Measurements from ENCODE around the gene GCC2. TPM values are rescaled to one million over a fixed set of nuclear protein-coding genes. Genes with fewer than 3 reads are reported as not detected.

The GCC2 gene
- total and polyA plus RNA-seq, 2 experiments from 2014 or later, result 43.4 to 172 TPM

DNA sequence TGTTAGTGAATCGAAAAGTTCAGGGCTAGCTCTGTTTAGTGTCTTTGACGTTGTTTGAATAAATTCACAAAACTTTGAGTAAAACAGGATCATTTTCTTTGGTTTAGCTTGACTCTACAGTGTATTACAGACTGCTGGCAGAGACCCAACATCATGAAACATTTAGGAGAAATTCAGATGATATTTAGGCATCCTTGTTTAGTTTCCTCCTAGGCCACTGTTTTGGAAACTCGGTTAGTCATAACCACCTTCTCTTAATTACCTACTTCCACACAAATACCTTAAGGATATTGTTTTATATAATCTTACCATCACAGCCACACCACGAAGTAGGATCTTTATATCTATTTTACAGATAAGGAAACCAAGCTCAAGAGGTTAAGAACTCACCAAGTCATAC lies 93.1 kb downstream of the GCC2 start:
- Mint-ChIP-seq H3K36me3 (ENCODE audit: low read depth) (peaks cover 19% of the 10 kb centered on the region), H3K4me1 (peaks cover 12% of the 10 kb centered on the region; the same call in 2 of the 3 replicates), H3K27me3 (ENCODE audit: insufficient read depth, low read depth, poor library complexity) (no peaks in the 10 kb centered on the region), H3K4me3 (no peak overlapping the region), H3K27ac (no peak overlapping the region), H3K9me3 (peaks cover 10% of the 10 kb centered on the region; the same call in 2 of the 3 replicates)
- DNase-seq (ENCODE audit: low spot score) (no peak), ATAC-seq (no peak)
- Histone ChIP-seq H2AFZ (no peak overlapping the region), H3K27me3 (ENCODE audit: insufficient read depth) (no peaks in the 10 kb centered on the region), H3F3A (replicated peaks; ENCODE audit: low read depth) (no peaks in the 10 kb centered on the region), H3K9me2 (ENCODE audit: insufficient read depth) (no peaks in the 10 kb centered on the region), H4K20me1 (replicated peaks; ENCODE audit: insufficient read depth) (peaks cover 14% of the 10 kb centered on the region), H3K79me2 (replicated peaks; ENCODE audit: insufficient read depth) (peaks cover 84% of the 10 kb centered on the region), H3K4me1 (ENCODE audit: insufficient read depth) (no peaks in the 10 kb centered on the region), H3K4me2 (no peak overlapping the region), H3K36me3 (ENCODE audit: insufficient read depth) (no peaks in the 10 kb centered on the region), H3K27ac (ENCODE audit: low read depth) (no peak overlapping the region), H3K4me3 (no peak overlapping the region)
- TF ChIP-seq NANOG (IDR thresholded peaks at IDR 0.05; ENCODE audit: borderline replicate concordance) (no peak), ZNF331 (CRISPR knock-in tag; IDR thresholded peaks at IDR 0.05; ENCODE audit: low read depth) (no peak)
- TF ChIP-seq, protein P1, sequence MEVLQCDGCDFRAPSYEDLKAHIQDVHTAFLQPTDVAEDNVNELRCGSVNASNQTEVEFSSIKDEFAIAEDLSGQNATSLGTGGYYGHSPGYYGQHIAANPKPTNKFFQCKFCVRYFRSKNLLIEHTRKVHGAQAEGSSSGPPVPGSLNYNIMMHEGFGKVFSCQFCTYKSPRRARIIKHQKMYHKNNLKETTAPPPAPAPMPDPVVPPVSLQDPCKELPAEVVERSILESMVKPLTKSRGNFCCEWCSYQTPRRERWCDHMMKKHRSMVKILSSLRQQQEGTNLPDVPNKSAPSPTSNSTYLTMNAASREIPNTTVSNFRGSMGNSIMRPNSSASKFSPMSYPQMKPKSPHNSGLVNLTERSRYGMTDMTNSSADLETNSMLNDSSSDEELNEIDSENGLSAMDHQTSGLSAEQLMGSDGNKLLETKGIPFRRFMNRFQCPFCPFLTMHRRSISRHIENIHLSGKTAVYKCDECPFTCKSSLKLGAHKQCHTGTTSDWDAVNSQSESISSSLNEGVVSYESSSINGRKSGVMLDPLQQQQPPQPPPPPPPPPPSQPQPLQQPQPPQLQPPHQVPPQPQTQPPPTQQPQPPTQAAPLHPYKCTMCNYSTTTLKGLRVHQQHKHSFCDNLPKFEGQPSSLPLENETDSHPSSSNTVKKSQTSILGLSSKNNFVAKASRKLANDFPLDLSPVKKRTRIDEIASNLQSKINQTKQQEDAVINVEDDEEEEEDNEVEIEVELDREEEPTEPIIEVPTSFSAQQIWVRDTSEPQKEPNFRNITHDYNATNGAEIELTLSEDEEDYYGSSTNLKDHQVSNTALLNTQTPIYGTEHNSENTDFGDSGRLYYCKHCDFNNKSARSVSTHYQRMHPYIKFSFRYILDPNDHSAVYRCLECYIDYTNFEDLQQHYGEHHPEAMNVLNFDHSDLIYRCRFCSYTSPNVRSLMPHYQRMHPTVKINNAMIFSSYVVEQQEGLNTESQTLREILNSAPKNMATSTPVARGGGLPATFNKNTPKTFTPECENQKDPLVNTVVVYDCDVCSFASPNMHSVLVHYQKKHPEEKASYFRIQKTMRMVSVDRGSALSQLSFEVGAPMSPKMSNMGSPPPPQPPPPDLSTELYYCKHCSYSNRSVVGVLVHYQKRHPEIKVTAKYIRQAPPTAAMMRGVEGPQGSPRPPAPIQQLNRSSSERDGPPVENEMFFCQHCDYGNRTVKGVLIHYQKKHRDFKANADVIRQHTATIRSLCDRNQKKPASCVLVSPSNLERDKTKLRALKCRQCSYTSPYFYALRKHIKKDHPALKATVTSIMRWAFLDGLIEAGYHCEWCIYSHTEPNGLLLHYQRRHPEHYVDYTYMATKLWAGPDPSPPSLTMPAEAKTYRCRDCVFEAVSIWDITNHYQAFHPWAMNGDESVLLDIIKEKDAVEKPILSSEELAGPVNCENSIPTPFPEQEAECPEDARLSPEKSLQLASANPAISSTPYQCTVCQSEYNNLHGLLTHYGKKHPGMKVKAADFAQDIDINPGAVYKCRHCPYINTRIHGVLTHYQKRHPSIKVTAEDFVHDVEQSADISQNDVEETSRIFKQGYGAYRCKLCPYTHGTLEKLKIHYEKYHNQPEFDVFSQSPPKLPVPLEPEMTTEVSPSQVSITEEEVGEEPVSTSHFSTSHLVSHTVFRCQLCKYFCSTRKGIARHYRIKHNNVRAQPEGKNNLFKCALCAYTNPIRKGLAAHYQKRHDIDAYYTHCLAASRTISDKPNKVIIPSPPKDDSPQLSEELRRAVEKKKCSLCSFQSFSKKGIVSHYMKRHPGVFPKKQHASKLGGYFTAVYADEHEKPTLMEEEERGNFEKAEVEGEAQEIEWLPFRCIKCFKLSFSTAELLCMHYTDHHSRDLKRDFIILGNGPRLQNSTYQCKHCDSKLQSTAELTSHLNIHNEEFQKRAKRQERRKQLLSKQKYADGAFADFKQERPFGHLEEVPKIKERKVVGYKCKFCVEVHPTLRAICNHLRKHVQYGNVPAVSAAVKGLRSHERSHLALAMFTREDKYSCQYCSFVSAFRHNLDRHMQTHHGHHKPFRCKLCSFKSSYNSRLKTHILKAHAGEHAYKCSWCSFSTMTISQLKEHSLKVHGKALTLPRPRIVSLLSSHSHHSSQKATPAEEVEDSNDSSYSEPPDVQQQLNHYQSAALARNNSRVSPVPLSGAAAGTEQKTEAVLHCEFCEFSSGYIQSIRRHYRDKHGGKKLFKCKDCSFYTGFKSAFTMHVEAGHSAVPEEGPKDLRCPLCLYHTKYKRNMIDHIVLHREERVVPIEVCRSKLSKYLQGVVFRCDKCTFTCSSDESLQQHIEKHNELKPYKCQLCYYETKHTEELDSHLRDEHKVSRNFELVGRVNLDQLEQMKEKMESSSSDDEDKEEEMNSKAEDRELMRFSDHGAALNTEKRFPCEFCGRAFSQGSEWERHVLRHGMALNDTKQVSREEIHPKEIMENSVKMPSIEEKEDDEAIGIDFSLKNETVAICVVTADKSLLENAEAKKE (CRISPR knock-in tag; IDR thresholded peaks at IDR 0.05), result no peak
- TF ChIP-seq, protein P2, sequence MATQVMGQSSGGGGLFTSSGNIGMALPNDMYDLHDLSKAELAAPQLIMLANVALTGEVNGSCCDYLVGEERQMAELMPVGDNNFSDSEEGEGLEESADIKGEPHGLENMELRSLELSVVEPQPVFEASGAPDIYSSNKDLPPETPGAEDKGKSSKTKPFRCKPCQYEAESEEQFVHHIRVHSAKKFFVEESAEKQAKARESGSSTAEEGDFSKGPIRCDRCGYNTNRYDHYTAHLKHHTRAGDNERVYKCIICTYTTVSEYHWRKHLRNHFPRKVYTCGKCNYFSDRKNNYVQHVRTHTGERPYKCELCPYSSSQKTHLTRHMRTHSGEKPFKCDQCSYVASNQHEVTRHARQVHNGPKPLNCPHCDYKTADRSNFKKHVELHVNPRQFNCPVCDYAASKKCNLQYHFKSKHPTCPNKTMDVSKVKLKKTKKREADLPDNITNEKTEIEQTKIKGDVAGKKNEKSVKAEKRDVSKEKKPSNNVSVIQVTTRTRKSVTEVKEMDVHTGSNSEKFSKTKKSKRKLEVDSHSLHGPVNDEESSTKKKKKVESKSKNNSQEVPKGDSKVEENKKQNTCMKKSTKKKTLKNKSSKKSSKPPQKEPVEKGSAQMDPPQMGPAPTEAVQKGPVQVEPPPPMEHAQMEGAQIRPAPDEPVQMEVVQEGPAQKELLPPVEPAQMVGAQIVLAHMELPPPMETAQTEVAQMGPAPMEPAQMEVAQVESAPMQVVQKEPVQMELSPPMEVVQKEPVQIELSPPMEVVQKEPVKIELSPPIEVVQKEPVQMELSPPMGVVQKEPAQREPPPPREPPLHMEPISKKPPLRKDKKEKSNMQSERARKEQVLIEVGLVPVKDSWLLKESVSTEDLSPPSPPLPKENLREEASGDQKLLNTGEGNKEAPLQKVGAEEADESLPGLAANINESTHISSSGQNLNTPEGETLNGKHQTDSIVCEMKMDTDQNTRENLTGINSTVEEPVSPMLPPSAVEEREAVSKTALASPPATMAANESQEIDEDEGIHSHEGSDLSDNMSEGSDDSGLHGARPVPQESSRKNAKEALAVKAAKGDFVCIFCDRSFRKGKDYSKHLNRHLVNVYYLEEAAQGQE (IDR thresholded peaks at IDR 0.05; ENCODE audit: unreplicated experiment), result no peak
